Bronchial epithelial cell (primary cell): Measurements from ENCODE around the gene B3GLCT. TPM values are rescaled to one million over a fixed set of nuclear protein-coding genes. Genes with fewer than 3 reads are reported as not detected.
"Not testable (repeated sequence)": the region's sequence is repeated elsewhere in the genome, so short reads cannot be mapped to it uniquely, and the experiment has no call there.

ENCODE experiments used
- DNase-seq: peaks from one replicate; pipeline ENCODE4 v3.0.0-alpha.2; 2010; ENCODE audit warnings: low read depth
- FAIRE-seq: peaks from 2 replicates; lab custom pipeline; 2011; peaks lifted over from hg19 to GRCh38; lab: Jason Lieb, UNC
- H3K27me3 ChIP-seq: 2 replicates; pipeline ENCODE4 v1.5.1; 2011; ENCODE audit warnings: low read length; ENCODE audit not compliant: control insufficient read depth, insufficient read depth
- H3K36me3 ChIP-seq: 2 replicates; pipeline ENCODE4 v1.5.1; 2011; ENCODE audit warnings: low read length; ENCODE audit not compliant: control insufficient read depth, insufficient read depth
- H3K4me3 ChIP-seq: 2 replicates; pipeline ENCODE4 v1.5.1; 2011; ENCODE audit warnings: mild to moderate bottlenecking, low read depth, low read length, control low read depth
- CTCF ChIP-seq: IDR thresholded peaks from 2 replicates; pipeline ENCODE4 v1.5.1; 2011; ENCODE audit warnings: mild to moderate bottlenecking, moderate library complexity, low read length, control low read depth, inconsistent platforms; ENCODE audit not compliant: insufficient read depth, severe bottlenecking
- total RNA-seq: library from RNA; depleted of rRNA; stranded (reverse); fragments of >200 nt; gene quantifications from 2 replicates; pipeline ENCODE4 v1.2.1, GENCODE V29; 2014

Gene B3GLCT
- total RNA-seq, 1 donor from 2014 or later = 3.9 TPM

- H3K4me3 ChIP-seq = no peak overlapping the region
- TF ChIP-seq CTCF = no peak
- FAIRE-seq (no peak), DNase-seq (no peak)
- no peaks in the 10 kb centered on the region for H3K27me3 ChIP-seq
- no peaks in the 10 kb centered on the region for H3K36me3 ChIP-seq
Observed at GRCh38 chr13:31209841-31210210, 10.1 kb downstream of the B3GLCT start.

- no peak for FAIRE-seq
- H3K4me3 ChIP-seq = no peak overlapping the region
- DNase-seq = no peak
- no peaks in the 10 kb centered on the region for H3K36me3 ChIP-seq
- no peak for TF ChIP-seq CTCF
- H3K27me3 ChIP-seq = no peaks in the 10 kb centered on the region
Observed at GRCh38 chr13:31213651-31214289, 14.0 kb downstream of the B3GLCT start.

GRCh38 chr13:31214435-31214834, 14.7 kb downstream of the B3GLCT start:
- FAIRE-seq = no peak
- H3K36me3 ChIP-seq = no peaks in the 10 kb centered on the region
- H3K4me3 ChIP-seq = no peak overlapping the region
- H3K27me3 ChIP-seq = no peaks in the 10 kb centered on the region
- DNase-seq = no peak
- no peak for TF ChIP-seq CTCF

GRCh38 chr13:31216916-31217315, 17.1 kb downstream of the B3GLCT start:
- not testable (repeated sequence) for DNase-seq, FAIRE-seq, H3K4me3 ChIP-seq, H3K27me3 ChIP-seq, H3K36me3 ChIP-seq

GRCh38 chr13:31219909-31220598, 20.3 kb downstream of the B3GLCT start:
- TF ChIP-seq CTCF = no peak
- Histone ChIP-seq H3K27me3 (no peaks in the 10 kb centered on the region), H3K36me3 (no peaks in the 10 kb centered on the region), H3K4me3 (no peak overlapping the region)
- FAIRE-seq (no peak), DNase-seq (no peak)

- H3K36me3 ChIP-seq = no peaks in the 10 kb centered on the region
- no peak for TF ChIP-seq CTCF
- no peaks in the 10 kb centered on the region for H3K27me3 ChIP-seq
- H3K4me3 ChIP-seq = no peak overlapping the region
- no peak for DNase-seq
- FAIRE-seq = no peak
Observed at GRCh38 chr13:31221057-31221456, 21.3 kb downstream of the B3GLCT start.
